Left lung (tissue), 10 donors: ENCODE data around the gene NOLC1. TPM values are rescaled to one million over a fixed set of nuclear protein-coding genes. Genes with fewer than 3 reads are reported as not detected.

Experiments
- ATAC-seq: fragments of 200-7000 bp; cut with Tn5 transposase; one replicate; pipeline ENCODE4 v1.9.1; 2020; ENCODE audit warnings: moderate library complexity
- DNase-seq, 4 donors: peaks; one replicate each; pipeline ENCODE4 v3.0.0-alpha.2; 2013 to 2020
- H3K27ac ChIP-seq, 2 donors: fragments of 200-600 bp; sonication (generic) in 1 of 2; one replicate each; pipeline versions ENCODE4 v1.5.0 to v1.8.0; 2020 to 2021
- H3K27me3 ChIP-seq, 2 donors: fragments of 200-600 bp; sonication (generic) in 1 of 2; one replicate each; pipeline versions ENCODE4 v1.5.0 to v1.8.0; 2020 to 2021
- H3K36me3 ChIP-seq, 2 donors: fragments of 200-600 bp; sonication (generic) in 1 of 2; one replicate each; pipeline versions ENCODE4 v1.5.0 to v1.8.0; 2020 to 2021
- H3K4me1 ChIP-seq, 2 donors: fragments of 200-600 bp; one replicate each; pipeline ENCODE4 v1.8.0; 2021
- H3K4me3 ChIP-seq, 2 donors: fragments of 200-600 bp; sonication (generic) in 1 of 2; one replicate each; pipeline versions ENCODE4 v1.5.0 to v1.8.0; 2020 to 2021; ENCODE audit warnings: mild to moderate bottlenecking in 1 of 2
- H3K9me3 ChIP-seq, 2 donors: fragments of 200-600 bp; sonication (generic) in 1 of 2; one replicate each; pipeline versions ENCODE4 v1.5.0 to v1.8.0; 2020 to 2021
- intact Hi-C, 2 donors: fragments of 100-400 bp; cut with DNase I; formaldehyde crosslinking; loops; one replicate each; pipeline versions ENCODE4 v1.11.2 to v1.14.2; 2022
- polyA plus RNA-seq, 6 donors: library from polyadenylated mRNA; unstranded; fragments of 120-200 nt; gene quantifications; one replicate each; pipeline ENCODE4 v1.2.1, GENCODE V29; 2013; ENCODE audit not compliant: insufficient read length in 6 of 6
- total RNA-seq, 2 donors: library from RNA; stranded (reverse); fragmentation: NEBNext Ultra II Directional; extraction: Animal tissue kit (Norgen Biotek cat#: 25700); gene quantifications; one replicate each; pipeline ENCODE4 v1.2.1, GENCODE V29; 2021
- TF ChIP-seq, protein P1 (sequence below), 2 donors: fragments of 200-600 bp; sonication (generic) in 1 of 2; IDR thresholded peaks; one replicate each; pipeline versions ENCODE4 v1.5.0 to v1.8.0; 2021; ENCODE audit warnings: antibody characterized with exemption in 2 of 2
- donor health status: DM: no; HTN: yes; CAD: no.
- donor health status: DM: no; HTN: no; CAD: no.

Gene NOLC1
- total and polyA plus RNA-seq, 8 donors, result 34.1 to 95.7 (median 80.9) TPM

DNA sequence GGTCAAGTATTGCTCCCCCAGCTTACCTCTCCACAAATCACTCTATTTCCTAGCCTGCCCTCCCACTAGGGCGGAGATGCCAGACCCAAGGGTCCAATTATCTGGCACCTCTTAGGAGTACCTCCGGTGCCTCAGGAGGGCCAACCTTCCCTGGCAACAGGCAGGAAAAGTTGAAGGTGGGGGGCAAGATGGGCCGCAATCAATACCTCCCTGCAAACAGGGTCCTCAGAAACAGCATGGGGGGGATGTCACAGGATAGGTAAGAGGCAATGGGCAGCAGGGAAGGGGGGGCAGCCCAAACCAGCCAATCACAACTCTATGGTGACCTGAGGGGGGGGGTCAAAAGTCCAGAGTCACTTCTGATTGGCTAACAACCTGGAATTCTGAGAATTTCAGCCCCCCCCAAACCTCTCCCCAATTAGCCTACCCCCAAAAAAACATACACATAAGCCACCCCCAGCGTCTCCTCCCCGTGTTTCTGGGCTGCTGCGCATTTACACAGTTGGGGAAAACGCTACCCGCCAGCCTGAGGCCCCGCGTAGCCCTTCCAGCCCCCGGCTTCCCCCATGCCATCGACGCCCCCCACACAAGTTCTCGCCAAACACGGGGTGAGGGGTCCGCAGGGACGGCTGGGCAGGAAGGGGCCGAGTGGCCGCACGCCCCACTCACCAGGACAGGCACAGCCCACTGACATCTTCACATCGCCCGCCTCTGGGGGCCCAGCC, 32.6 kb upstream of the NOLC1 start:
- intact Hi-C loops, result no loop called here
- peak; percentile 32 for ATAC-seq

DNA sequence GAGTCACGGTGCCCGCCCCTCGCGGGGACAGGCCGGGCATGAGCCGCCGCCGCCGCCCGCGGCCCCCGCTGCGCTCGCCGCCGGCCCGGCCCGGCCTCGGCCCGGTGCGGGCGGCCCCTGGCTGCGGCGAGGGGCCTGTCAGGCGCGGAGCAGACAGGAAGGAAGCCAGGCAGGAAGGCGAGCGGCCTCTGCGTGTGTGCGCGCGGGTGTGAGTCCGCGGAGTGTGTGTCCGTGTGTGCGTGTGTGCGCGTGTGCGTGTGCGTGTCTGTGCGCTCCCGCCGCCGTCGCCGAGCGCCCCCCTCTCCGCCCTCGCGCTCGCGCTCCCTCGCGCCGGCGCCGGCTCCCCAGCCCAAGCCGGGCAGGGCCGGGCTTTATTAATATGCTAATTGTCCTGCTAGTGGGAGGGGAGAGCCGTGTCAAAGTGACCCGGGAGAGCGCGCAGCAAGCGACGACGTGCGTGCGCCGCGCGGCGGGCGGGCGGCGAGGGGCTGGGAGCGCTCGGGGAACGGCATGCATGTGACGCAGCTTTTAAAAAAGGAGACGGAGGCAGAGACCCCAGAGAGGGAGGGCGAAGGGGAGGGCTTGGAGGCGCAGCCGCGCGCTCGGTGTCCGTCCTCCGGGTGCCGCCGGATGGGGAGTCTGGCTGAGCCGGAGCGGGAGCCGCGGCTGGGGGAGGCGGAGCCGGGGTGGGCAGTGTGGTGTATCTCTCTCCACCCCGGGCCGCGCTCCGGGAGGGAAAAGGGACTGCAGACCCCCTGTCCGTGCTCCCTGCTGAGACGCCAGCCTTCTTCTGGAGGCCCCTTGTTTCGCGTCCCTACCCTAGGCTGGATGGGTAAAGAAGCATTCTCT, 31.8 kb upstream of the NOLC1 start, which contains the start of gene LDB1:
Gene LDB1, minus strand, starts transcription at position 227 of the 849 bp plus-strand sequence. CDS start 258 bp downstream, outside the sequence.
- Histone ChIP-seq H3K4me3 (peak within 1 kb of the TSS; percentile 68 to 86), H3K27ac (peak within 1 kb of the TSS; percentile 93 to 95), H3K27me3 (no peaks in the 10 kb centered on the region), H3K36me3 (no peaks in the 10 kb centered on the region), H3K9me3 (no peaks in the 10 kb centered on the region), H3K4me1 (peaks cover 47 to 53% of the 10 kb centered on the region in 2 donors)
- TF ChIP-seq, protein P1, sequence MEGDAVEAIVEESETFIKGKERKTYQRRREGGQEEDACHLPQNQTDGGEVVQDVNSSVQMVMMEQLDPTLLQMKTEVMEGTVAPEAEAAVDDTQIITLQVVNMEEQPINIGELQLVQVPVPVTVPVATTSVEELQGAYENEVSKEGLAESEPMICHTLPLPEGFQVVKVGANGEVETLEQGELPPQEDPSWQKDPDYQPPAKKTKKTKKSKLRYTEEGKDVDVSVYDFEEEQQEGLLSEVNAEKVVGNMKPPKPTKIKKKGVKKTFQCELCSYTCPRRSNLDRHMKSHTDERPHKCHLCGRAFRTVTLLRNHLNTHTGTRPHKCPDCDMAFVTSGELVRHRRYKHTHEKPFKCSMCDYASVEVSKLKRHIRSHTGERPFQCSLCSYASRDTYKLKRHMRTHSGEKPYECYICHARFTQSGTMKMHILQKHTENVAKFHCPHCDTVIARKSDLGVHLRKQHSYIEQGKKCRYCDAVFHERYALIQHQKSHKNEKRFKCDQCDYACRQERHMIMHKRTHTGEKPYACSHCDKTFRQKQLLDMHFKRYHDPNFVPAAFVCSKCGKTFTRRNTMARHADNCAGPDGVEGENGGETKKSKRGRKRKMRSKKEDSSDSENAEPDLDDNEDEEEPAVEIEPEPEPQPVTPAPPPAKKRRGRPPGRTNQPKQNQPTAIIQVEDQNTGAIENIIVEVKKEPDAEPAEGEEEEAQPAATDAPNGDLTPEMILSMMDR (IDR thresholded peaks at IDR 0.05), result no peak
- ATAC-seq (peak; percentile 72), DNase-seq (peak; percentile 84 to 94 (median 90))
- intact Hi-C loops, result no loop called here

More for the DNA sequence above, 32.6 kb upstream of the NOLC1 start:
- H3K4me1 ChIP-seq, result peaks cover 52 to 59% of the 10 kb centered on the region in 2 donors
- TF ChIP-seq, protein P1 (IDR thresholded peaks at IDR 0.05), result no peak
- H3K4me3 ChIP-seq, result peak overlapping the region; percentile 68 to 86
- H3K9me3 ChIP-seq, result no peaks in the 10 kb centered on the region
- peak in 2 of 4 donors; percentile 72 to 75 for DNase-seq
- H3K36me3 ChIP-seq, result no peaks in the 10 kb centered on the region
- no peaks in the 10 kb centered on the region for H3K27me3 ChIP-seq
- H3K27ac ChIP-seq, result peak overlapping the region; percentile 93 to 95

DNA sequence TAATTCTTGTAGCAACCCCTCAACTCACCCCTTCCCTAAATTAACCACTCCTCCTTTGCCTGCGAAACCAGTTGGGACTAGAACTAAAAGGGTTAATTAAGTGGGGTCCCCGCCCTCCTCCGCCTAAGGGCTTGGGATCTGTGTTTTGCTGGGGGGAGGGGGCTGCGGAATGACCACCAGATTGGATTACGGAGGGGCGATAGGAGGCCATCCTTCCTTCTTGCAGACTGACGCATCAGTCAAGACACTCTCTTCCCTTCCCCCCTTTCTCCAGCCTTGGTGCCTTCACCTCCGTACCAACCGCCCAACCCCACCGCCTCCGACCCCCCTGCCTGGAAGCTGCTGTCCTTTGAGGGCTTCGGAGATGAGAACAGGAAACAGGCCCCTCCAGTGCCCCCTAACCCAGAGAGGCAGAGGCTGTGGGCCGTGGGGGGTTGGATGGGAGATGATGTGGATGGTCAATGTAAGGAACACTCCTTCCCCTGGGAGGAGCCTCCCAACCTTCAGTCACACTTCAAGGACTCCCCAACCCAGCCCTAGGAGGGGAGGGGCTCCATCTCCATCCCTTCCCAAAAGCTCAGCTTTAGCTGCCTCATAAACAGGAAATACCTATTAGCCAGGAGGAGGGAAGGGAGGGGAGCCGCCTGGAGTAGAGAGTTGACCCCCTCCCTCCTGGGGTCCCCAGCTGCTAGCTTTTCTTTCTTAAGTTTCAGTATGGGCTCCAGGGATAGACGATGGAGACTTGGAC, 31.0 kb upstream of the NOLC1 start:
- no peaks in the 10 kb centered on the region for H3K27me3 ChIP-seq
- H3K9me3 ChIP-seq, result no peaks in the 10 kb centered on the region
- peak overlapping the region; percentile 68 to 86 for H3K4me3 ChIP-seq
- intact Hi-C loops, result no loop called here
- DNase-seq (peak in 3 of 4 donors; percentile 79 to 95 (median 90)), ATAC-seq (peak; percentile 36)
- H3K36me3 ChIP-seq, result no peaks in the 10 kb centered on the region
- peaks cover 39 to 45% of the 10 kb centered on the region in 2 donors for H3K4me1 ChIP-seq
- TF ChIP-seq, protein P1 (IDR thresholded peaks at IDR 0.05), result no peak
- peak overlapping the region; percentile 93 to 95 for H3K27ac ChIP-seq

DNA sequence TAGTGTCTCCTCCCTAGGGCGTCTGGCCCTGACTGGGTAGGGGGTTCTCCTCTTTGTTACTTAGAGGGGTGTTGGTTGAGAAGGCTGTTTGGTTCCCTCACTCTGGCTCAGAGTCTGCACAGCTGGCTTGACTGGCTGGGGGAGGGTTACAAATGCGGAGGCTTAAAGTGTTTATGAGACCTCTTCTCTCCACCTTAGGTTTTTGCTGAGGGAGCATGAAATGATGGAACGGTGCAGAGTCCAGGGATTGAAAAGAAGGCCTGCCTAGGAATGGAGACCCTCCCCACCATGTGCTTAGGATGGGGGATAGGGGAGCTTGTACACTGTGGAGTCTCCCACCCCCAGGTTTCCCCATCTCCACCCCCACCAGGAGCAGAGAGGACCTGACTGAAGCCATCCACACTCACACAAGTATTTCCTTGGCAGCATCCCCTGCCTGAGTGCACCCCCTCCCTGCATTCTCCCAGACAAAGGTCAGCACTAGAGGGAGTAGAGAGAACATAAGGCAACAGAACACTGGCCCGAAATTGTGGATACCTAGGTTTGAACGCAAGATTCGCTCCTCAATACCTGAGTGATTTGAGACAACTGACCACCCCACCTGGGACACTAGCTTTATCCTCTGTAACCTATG, 30.3 kb upstream of the NOLC1 start:
- no peaks in the 10 kb centered on the region for H3K27me3 ChIP-seq
- no peaks in the 10 kb centered on the region for H3K36me3 ChIP-seq
- no peaks in the 10 kb centered on the region for H3K9me3 ChIP-seq
- H3K27ac ChIP-seq, result peak overlapping the region; percentile 93 to 95
- TF ChIP-seq, protein P1 (IDR thresholded peaks at IDR 0.05), result no peak
- intact Hi-C loops, result no loop called here
- H3K4me3 ChIP-seq, result no peak overlapping the region
- peaks cover 32 to 39% of the 10 kb centered on the region in 2 donors for H3K4me1 ChIP-seq
- peak in 1 of 4 donors; percentile 76 for DNase-seq
- ATAC-seq, result no peak
